ENCODE measurements around the gene CST9.

Gene CST9

GRCh38 chr20:23628402-23629016 is 22.8 kb upstream of the CST9 start:
- no peak for TF ChIP-seq CTCF (conservative IDR thresholded peaks at IDR 0.05; ENCODE audit: low read depth, low read length)
- no peak overlapping the region for H3K4me3 ChIP-seq (ENCODE audit: low read depth, low read length)
- no peak for DNase-seq (ENCODE audit: low read depth)

- DNase-seq (ENCODE audit: low read depth), result peak; percentile 43
- no peak overlapping the region for H3K4me3 ChIP-seq (ENCODE audit: low read depth, low read length)
- no peak for TF ChIP-seq CTCF (conservative IDR thresholded peaks at IDR 0.05; ENCODE audit: low read depth, low read length)
These were observed 21.8 kb upstream of the CST9 start for GRCh38 chr20:23627501-23627900.

- peak; percentile 29 for DNase-seq (ENCODE audit: low read depth)
- no peak for TF ChIP-seq CTCF (conservative IDR thresholded peaks at IDR 0.05; ENCODE audit: low read depth, low read length)
- no peak overlapping the region for H3K4me3 ChIP-seq (ENCODE audit: low read depth, low read length)
These were observed 20.4 kb upstream of the CST9 start for GRCh38 chr20:23626040-23626620.

- no peak for TF ChIP-seq CTCF (conservative IDR thresholded peaks at IDR 0.05; ENCODE audit: low read depth, low read length)
- peak; percentile 42 for DNase-seq (ENCODE audit: low read depth)
- H3K4me3 ChIP-seq (ENCODE audit: low read depth, low read length), result no peak overlapping the region
These were observed 19.7 kb upstream of the CST9 start for GRCh38 chr20:23625236-23625964.

GRCh38 chr20:23624324-23624691 is 18.6 kb upstream of the CST9 start:
- no peak for TF ChIP-seq CTCF (conservative IDR thresholded peaks at IDR 0.05; ENCODE audit: low read depth, low read length)
- no peak overlapping the region for H3K4me3 ChIP-seq (ENCODE audit: low read depth, low read length)

GRCh38 chr20:23623666-23624323 is 18.1 kb upstream of the CST9 start:
- DNase-seq (ENCODE audit: low read depth), result no peak
- TF ChIP-seq CTCF (conservative IDR thresholded peaks at IDR 0.05; ENCODE audit: low read depth, low read length), result no peak

More at GRCh38 chr20:23624324-23624691, 18.6 kb upstream of the CST9 start:
- peak; percentile 49 for DNase-seq (ENCODE audit: low read depth)

More at GRCh38 chr20:23623666-23624323, 18.1 kb upstream of the CST9 start:
- no peak overlapping the region for H3K4me3 ChIP-seq (ENCODE audit: low read depth, low read length)

Measured in choroid plexus epithelial cell (primary cell).